Medulla oblongata (tissue), 1 donor: ENCODE data around the gene B3GNT3.

Experiments
- DNase-seq: peaks from one replicate; pipeline ENCODE4 v3.0.0-alpha.2; 2015; ENCODE audit errors: extremely low spot score

The B3GNT3 gene

GRCh38 chr19:17832443-17833208 lies 37.7 kb downstream of the B3GNT3 start:
- DNase-seq, result no peak

GRCh38 chr19:17834350-17835181 lies 39.6 kb downstream of the B3GNT3 start:
- no peak for DNase-seq

GRCh38 chr19:17835182-17836006 lies 40.5 kb downstream of the B3GNT3 start:
- no peak for DNase-seq

- no peak for DNase-seq
These were observed 41.6 kb downstream of the B3GNT3 start for GRCh38 chr19:17836530-17836929.

GRCh38 chr19:17837972-17838371 lies 43.0 kb downstream of the B3GNT3 start:
- DNase-seq, result no peak

GRCh38 chr19:17840019-17840418 lies 45.1 kb downstream of the B3GNT3 start:
- DNase-seq, result no peak

- DNase-seq, result no peak
These were observed 46.5 kb downstream of the B3GNT3 start for GRCh38 chr19:17841371-17841809.

GRCh38 chr19:17841810-17842662 lies 47.1 kb downstream of the B3GNT3 start:
- peak; percentile 24 for DNase-seq

- no peak for DNase-seq
These were observed 47.8 kb downstream of the B3GNT3 start for GRCh38 chr19:17842663-17843291.

- DNase-seq, result no peak
These were observed 48.4 kb downstream of the B3GNT3 start for GRCh38 chr19:17843292-17843827.

GRCh38 chr19:17843908-17844490 lies 49.1 kb downstream of the B3GNT3 start:
- no peak for DNase-seq

- no peak for DNase-seq
These were observed 51.2 kb downstream of the B3GNT3 start for GRCh38 chr19:17846146-17846545.

- DNase-seq, result peak; percentile 39
These were observed 52.8 kb downstream of the B3GNT3 start, which contains the start of gene JAK3 for GRCh38 chr19:17847538-17848366. TSS of gene JAK3 (minus strand) at chr19:17847982. CDS start at chr19:17844417, 3,565 bp downstream.

GRCh38 chr19:17848595-17849292 lies 53.8 kb downstream of the B3GNT3 start:
- DNase-seq, result no peak

- DNase-seq, result no peak
These were observed 59.1 kb downstream of the B3GNT3 start for GRCh38 chr19:17854061-17854460.

- peak; percentile 82 for DNase-seq
These were observed 60.6 kb downstream of the B3GNT3 start for GRCh38 chr19:17855280-17856152.
